Glutamatergic neuron (in vitro differentiated cells): ENCODE measurements around the gene SLC39A7. TPM values are rescaled to one million over a fixed set of nuclear protein-coding genes. Genes with fewer than 3 reads are reported as not detected.

Source experiments
- DNase-seq: peaks from one replicate; pipeline ENCODE4 v3.0.0; 2022
- H3K27ac Mint-ChIP-seq: one replicate; pipeline ENCODE4 v1.8.0; 2020; ENCODE audit warnings: mild to moderate bottlenecking, mixed read lengths, inconsistent platforms; ENCODE audit not compliant: unreplicated experiment
- H3K27me3 Mint-ChIP-seq: one replicate; pipeline ENCODE4 v1.8.0; 2020; ENCODE audit warnings: mild to moderate bottlenecking, moderate library complexity, mixed read lengths, inconsistent platforms; ENCODE audit not compliant: unreplicated experiment
- H3K36me3 Mint-ChIP-seq: one replicate; pipeline ENCODE4 v1.8.0; 2020; ENCODE audit warnings: mild to moderate bottlenecking, mixed read lengths, inconsistent platforms; ENCODE audit not compliant: unreplicated experiment
- H3K4me1 Mint-ChIP-seq: one replicate; pipeline ENCODE4 v1.8.0; 2020; ENCODE audit warnings: mild to moderate bottlenecking, low read depth, mixed read lengths, inconsistent platforms; ENCODE audit not compliant: unreplicated experiment
- H3K4me3 Mint-ChIP-seq: one replicate; pipeline ENCODE4 v1.8.0; 2020; ENCODE audit warnings: mild to moderate bottlenecking, mixed read lengths, inconsistent platforms; ENCODE audit not compliant: unreplicated experiment
- H3K9me3 Mint-ChIP-seq: one replicate; pipeline ENCODE4 v1.8.0; 2020; ENCODE audit warnings: mild to moderate bottlenecking, moderate library complexity, mixed read lengths, inconsistent platforms; ENCODE audit not compliant: unreplicated experiment
- total RNA-seq: library from RNA; stranded (reverse); fragmentation: NEBNext Ultra II Directional; extraction: Animal tissue kit (Norgen Biotek cat#: 25700); gene quantifications from one replicate; pipeline ENCODE4 v1.2.1, GENCODE V29; 2021; ENCODE audit not compliant: unreplicated experiment
- TF ChIP-seq, protein P1 (sequence below): fragments of 200-600 bp; sonication (generic); IDR thresholded peaks from one replicate; pipeline ENCODE4 v1.5.0; 2021; ENCODE audit not compliant: partially characterized antibody, unreplicated experiment

The SLC39A7 gene
- total RNA-seq, 1 donor from 2014 or later = 92.8 TPM

DNA sequence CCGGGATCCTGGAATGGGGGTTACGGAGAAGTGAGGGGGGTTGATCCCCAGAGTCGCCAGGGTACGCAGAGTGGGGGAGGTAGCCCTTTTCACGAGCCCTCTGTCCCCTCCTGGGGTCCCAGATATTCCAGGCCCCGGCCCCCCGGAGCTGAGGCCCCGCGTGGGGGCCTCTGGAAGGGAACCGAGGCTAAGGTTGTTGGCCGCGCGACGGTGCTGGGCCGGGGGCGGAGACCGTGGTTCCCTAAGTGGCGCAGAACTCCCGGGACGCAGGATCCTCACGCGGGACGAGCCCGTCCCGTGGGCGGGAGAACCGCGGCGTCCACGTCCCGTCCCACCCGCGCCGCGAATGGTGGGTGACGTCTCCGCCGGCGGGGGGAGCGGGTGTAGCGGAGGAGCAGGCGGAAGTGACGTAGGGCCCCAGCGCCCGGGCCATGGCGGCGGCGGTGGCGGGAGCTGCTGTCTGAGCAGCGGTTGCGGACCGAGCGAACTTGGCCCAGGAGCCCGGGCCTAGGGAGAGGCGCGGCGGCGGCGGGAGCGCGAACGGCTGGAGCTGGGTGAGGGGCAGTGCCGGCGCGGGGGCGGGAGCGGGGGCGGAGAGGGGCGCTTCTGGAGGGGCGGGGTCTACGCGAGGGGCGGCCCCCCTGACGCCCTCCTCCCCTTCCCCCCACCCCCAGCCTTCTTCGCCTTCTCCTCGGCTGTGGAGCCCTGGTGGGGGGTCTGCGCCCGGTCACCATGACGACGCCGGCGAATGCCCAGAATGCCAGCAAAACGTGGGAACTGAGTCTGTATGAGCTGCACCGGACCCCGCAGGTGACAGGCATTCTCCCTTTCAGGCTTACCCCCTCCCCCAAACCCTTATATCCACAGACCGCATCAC is 7.7 kb downstream of the SLC39A7 start, which contains the start of gene RING1:
TSS of gene RING1 (plus strand) at position 410 of the 877 bp plus-strand sequence. CDS start at position 733, 323 bp downstream.
- Mint-ChIP-seq H3K4me3 (peak within 1 kb of the TSS; percentile 93), H3K27me3 (peaks cover 19% of the 10 kb centered on the region), H3K9me3 (peaks cover 4% of the 10 kb centered on the region), H3K4me1 (peaks cover 13% of the 10 kb centered on the region), H3K27ac (peak within 1 kb of the TSS; percentile 74), H3K36me3 (no peaks in the 10 kb centered on the region)
- TF ChIP-seq, protein P1, sequence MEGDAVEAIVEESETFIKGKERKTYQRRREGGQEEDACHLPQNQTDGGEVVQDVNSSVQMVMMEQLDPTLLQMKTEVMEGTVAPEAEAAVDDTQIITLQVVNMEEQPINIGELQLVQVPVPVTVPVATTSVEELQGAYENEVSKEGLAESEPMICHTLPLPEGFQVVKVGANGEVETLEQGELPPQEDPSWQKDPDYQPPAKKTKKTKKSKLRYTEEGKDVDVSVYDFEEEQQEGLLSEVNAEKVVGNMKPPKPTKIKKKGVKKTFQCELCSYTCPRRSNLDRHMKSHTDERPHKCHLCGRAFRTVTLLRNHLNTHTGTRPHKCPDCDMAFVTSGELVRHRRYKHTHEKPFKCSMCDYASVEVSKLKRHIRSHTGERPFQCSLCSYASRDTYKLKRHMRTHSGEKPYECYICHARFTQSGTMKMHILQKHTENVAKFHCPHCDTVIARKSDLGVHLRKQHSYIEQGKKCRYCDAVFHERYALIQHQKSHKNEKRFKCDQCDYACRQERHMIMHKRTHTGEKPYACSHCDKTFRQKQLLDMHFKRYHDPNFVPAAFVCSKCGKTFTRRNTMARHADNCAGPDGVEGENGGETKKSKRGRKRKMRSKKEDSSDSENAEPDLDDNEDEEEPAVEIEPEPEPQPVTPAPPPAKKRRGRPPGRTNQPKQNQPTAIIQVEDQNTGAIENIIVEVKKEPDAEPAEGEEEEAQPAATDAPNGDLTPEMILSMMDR = no peak
- DNase-seq = peak; percentile 81

DNA sequence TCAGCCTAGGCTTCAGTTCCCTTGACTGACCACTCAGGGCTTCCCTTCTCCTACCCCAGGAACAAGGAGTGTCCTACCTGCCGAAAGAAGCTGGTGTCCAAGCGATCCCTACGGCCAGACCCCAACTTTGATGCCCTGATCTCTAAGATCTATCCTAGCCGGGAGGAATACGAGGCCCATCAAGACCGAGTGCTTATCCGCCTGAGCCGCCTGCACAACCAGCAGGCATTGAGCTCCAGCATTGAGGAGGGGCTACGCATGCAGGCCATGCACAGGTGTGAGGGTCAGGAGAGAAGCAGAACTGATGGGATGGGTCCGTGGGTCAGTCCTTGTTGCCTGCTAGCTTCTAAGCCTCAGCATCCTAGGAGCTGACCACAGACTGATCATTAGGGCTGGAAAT is 9.2 kb downstream of the SLC39A7 start:
- Mint-ChIP-seq H3K27ac (no peak overlapping the region), H3K9me3 (peaks cover 2% of the 10 kb centered on the region), H3K4me3 (peak overlapping the region; percentile 93), H3K27me3 (peaks cover 24% of the 10 kb centered on the region), H3K36me3 (no peaks in the 10 kb centered on the region), H3K4me1 (peaks cover 13% of the 10 kb centered on the region)
- TF ChIP-seq, protein P1 = no peak
- DNase-seq = no peak

DNA sequence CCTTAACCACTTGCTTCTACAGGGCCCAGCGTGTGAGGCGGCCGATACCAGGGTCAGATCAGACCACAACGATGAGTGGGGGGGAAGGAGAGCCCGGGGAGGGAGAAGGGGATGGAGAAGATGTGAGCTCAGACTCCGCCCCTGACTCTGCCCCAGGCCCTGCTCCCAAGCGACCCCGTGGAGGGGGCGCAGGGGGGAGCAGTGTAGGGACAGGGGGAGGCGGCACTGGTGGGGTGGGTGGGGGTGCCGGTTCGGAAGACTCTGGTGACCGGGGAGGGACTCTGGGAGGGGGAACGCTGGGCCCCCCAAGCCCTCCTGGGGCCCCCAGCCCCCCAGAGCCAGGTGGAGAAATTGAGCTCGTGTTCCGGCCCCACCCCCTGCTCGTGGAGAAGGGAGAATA is 10.5 kb downstream of the SLC39A7 start:
- H3K27me3 Mint-ChIP-seq = peaks cover 22% of the 10 kb centered on the region

DNA sequence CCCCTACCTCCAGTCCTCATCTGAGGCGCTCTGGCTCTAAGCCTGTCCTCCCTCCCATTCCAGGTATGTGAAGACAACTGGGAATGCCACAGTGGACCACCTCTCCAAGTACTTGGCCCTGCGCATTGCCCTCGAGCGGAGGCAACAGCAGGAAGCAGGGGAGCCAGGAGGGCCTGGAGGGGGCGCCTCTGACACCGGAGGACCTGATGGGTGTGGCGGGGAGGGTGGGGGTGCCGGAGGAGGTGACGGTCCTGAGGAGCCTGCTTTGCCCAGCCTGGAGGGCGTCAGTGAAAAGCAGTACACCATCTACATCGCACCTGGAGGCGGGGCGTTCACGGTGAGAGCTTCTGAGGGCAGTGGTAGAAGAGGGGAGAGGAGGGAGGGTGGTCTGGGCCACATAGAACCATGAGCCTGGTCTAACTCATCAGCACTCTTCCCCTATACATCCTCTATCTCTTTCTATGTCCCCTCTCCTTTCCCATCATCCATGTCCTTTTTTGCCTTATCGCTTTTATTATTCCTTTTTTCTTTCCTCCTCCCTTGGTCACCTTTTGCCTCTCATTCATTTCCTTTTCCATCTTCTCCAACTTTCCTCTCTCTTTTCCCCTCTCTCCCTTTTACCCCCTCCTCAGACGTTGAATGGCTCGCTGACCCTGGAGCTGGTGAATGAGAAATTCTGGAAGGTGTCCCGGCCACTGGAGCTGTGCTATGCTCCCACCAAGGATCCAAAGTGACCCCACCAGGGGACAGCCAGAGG is 11.2 kb downstream of the SLC39A7 start:
- H3K9me3 Mint-ChIP-seq = peaks cover 2% of the 10 kb centered on the region
- H3K27me3 Mint-ChIP-seq = peaks cover 17% of the 10 kb centered on the region
- H3K4me3 Mint-ChIP-seq = peak overlapping the region; percentile 89
- H3K27ac Mint-ChIP-seq = no peak overlapping the region
- H3K4me1 Mint-ChIP-seq = peaks cover 3% of the 10 kb centered on the region
- H3K36me3 Mint-ChIP-seq = no peaks in the 10 kb centered on the region
- TF ChIP-seq, protein P1 = no peak
- DNase-seq = no peak

More for the DNA sequence above, 10.5 kb downstream of the SLC39A7 start:
- Mint-ChIP-seq H3K9me3 (peaks cover 2% of the 10 kb centered on the region), H3K36me3 (no peaks in the 10 kb centered on the region), H3K4me3 (no peak overlapping the region), H3K4me1 (peaks cover 5% of the 10 kb centered on the region), H3K27ac (no peak overlapping the region)
- no peak for DNase-seq
- TF ChIP-seq, protein P1 = no peak

DNA sequence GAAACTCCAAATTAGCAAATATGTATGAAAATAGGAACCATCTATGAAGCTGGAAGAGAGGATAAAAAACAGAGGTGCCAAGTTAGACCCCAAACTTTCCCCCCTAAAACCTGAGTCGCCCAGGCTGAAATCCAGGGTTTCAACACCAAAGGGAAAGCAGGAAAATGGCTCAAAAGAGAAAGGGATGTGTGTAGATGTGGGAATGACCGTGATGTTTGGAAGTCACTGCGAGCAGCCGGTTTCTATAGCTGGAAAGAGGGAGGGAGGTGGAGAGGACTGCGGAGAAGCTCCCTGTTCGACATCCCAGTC is 12.1 kb downstream of the SLC39A7 start:
- TF ChIP-seq, protein P1 = no peak
- peaks cover 3% of the 10 kb centered on the region for H3K4me1 Mint-ChIP-seq
- peak overlapping the region; percentile 22 for H3K27ac Mint-ChIP-seq
- H3K4me3 Mint-ChIP-seq = peak overlapping the region; percentile 89
- peaks cover 18% of the 10 kb centered on the region for H3K27me3 Mint-ChIP-seq
- no peak for DNase-seq
- no peaks in the 10 kb centered on the region for H3K36me3 Mint-ChIP-seq
- peaks cover 2% of the 10 kb centered on the region for H3K9me3 Mint-ChIP-seq
